H1 (cell line): ENCODE results near the gene MRPS5. TPM values are rescaled to one million over a fixed set of nuclear protein-coding genes. Genes with fewer than 3 reads are reported as not detected.

ENCODE experiments used
- CTCF ChIA-PET: fragments of 300-600 bp; sonication (Branson Sonifier 250); formaldehyde crosslinking; loops from one replicate; lab custom pipeline; 2021; ENCODE audit not compliant: partially characterized antibody; lab: Charles Lee
- POLR2A ChIA-PET: fragments of 300-600 bp; sonication (Branson Sonifier 250); formaldehyde crosslinking; loops from one replicate; lab custom pipeline; 2021; ENCODE audit warnings: inconsistent platforms; ENCODE audit not compliant: partially characterized antibody; lab: Charles Lee
- DNase-seq, 2 experiments: peaks; one replicate each; pipeline versions ENCODE4 v3.0.0 to v3.0.0-alpha.2; 2010 to 2022; ENCODE audit warnings: low spot score in 2 of 2, low read depth in 1 of 2, mixed read lengths in 1 of 2
- FAIRE-seq: peaks from 2 replicates; lab custom pipeline; 2011; peaks lifted over from hg19 to GRCh38; lab: Jason Lieb, UNC
- H2AFZ ChIP-seq: 2 replicates; pipeline ENCODE4 v1.8.1; 2012; ENCODE audit warnings: low read length, inconsistent platforms
- H2AK5ac ChIP-seq: 2 replicates; pipeline ENCODE4 v1.6.1; 2013; ENCODE audit warnings: low read depth, low read length
- H2BK120ac ChIP-seq: replicated peaks from 2 replicates; pipeline ENCODE3; 2013; ENCODE audit warnings: low read depth, low read length, inconsistent platforms
- H2BK12ac ChIP-seq: 2 replicates; pipeline ENCODE4 v1.6.1; 2013; ENCODE audit warnings: low read depth, low read length
- H2BK15ac ChIP-seq: 2 replicates; pipeline ENCODE4 v1.6.1; 2013; ENCODE audit warnings: low read length
- H2BK20ac ChIP-seq: 2 replicates; pipeline ENCODE4 v1.6.1; 2013; ENCODE audit warnings: low read length
- H2BK5ac ChIP-seq: 2 replicates; pipeline ENCODE4 v1.6.1; 2013; ENCODE audit warnings: low read depth, low read length
- H3K14ac ChIP-seq: 2 replicates; pipeline ENCODE4 v1.6.1; 2013; ENCODE audit warnings: inconsistent platforms; ENCODE audit not compliant: insufficient read length
- H3K18ac ChIP-seq: 2 replicates; pipeline ENCODE4 v1.6.1; 2013; ENCODE audit warnings: low read length; ENCODE audit errors: extremely low read depth
- H3K23ac ChIP-seq: 2 replicates; pipeline ENCODE4 v1.6.1; 2013; ENCODE audit warnings: inconsistent platforms; ENCODE audit not compliant: insufficient read length
- H3K23me2 ChIP-seq: 2 replicates; pipeline ENCODE4 v1.6.1; 2013; ENCODE audit warnings: low read depth, low read length
- H3K27ac ChIP-seq: 2 replicates; pipeline ENCODE4 v1.6.1; 2011; ENCODE audit warnings: low read depth, low read length, inconsistent platforms
- H3K27me3 ChIP-seq, 4 experiments: replicated peaks in 1 of 4; 1 replicate in 1 of 4; 2 replicates in 3 of 4; pipeline versions ENCODE4 v1.6.1 to v1.8.1; 2011 to 2013; ENCODE audit warnings: low read length in 3 of 4, mild to moderate bottlenecking in 3 of 4, inconsistent platforms in 2 of 4, mixed read lengths in 2 of 4, moderate library complexity in 1 of 4; ENCODE audit not compliant: control insufficient read depth in 3 of 4, insufficient read depth in 3 of 4; ENCODE audit errors: extremely low read depth in 1 of 4
- H3K36me3 ChIP-seq, 4 experiments: 2 replicates each; pipeline versions ENCODE4 v1.6.1 to v1.8.1; 2011 to 2013; ENCODE audit warnings: mild to moderate bottlenecking in 4 of 4, low read length in 3 of 4, moderate library complexity in 2 of 4, control low read depth in 1 of 4, inconsistent platforms in 1 of 4; ENCODE audit not compliant: insufficient read depth in 4 of 4, control insufficient read depth in 2 of 4
- H3K4ac ChIP-seq: replicated peaks from 2 replicates; pipeline ENCODE3; 2013; ENCODE audit warnings: low read length, low read depth, mixed read lengths, inconsistent platforms; ENCODE audit not compliant: insufficient read length
- H3K4me1 ChIP-seq, 4 experiments: replicated peaks in 1 of 4; 1 replicate in 1 of 4; 2 replicates in 3 of 4; pipeline versions ENCODE4 v1.6.1 to v1.8.1; 2011 to 2013; ENCODE audit warnings: low read length in 3 of 4, inconsistent platforms in 2 of 4, mixed read lengths in 1 of 4; ENCODE audit not compliant: insufficient read depth in 4 of 4, control insufficient read depth in 3 of 4
- H3K4me2 ChIP-seq, 2 experiments: 2 replicates each; pipeline versions ENCODE4 v1.6.1 to v1.8.1; 2011 to 2013; ENCODE audit warnings: low read depth in 2 of 2, low read length in 2 of 2, control low read depth in 1 of 2, inconsistent platforms in 1 of 2, mild to moderate bottlenecking in 1 of 2; ENCODE audit not compliant: insufficient read depth in 1 of 2
- H3K4me3 ChIP-seq, 4 experiments: fragments of 200-600, 300-600 bp in 1 of 4; sonication (generic), shearing (Covaris generic), sonication (Bioruptor Twin) in 1 of 4; 2 replicates each; pipeline versions ENCODE4 v1.5.1 to v1.8.1; 2011 to 2016; ENCODE audit warnings: low read length in 4 of 4, low read depth in 3 of 4, control low read depth in 2 of 4, inconsistent platforms in 2 of 4, mild to moderate bottlenecking in 2 of 4, mixed read lengths in 1 of 4, moderate library complexity in 1 of 4; ENCODE audit not compliant: insufficient read depth in 2 of 4; ENCODE audit errors: extremely low read depth in 1 of 4
- H3K56ac ChIP-seq: replicated peaks from 2 replicates; pipeline ENCODE3; 2013; ENCODE audit warnings: low read depth, mild to moderate bottlenecking, mixed read lengths, low read length, inconsistent platforms; ENCODE audit not compliant: insufficient read length
- H3K79me1 ChIP-seq: 2 replicates; pipeline ENCODE4 v1.6.1; 2013; ENCODE audit warnings: low read depth, low read length, control low read depth
- H3K79me2 ChIP-seq, 2 experiments: 2 replicates each; pipeline versions ENCODE4 v1.6.1 to v1.8.1; 2012 to 2013; ENCODE audit warnings: low read length in 2 of 2, mild to moderate bottlenecking in 2 of 2, inconsistent platforms in 1 of 2; ENCODE audit not compliant: insufficient read depth in 2 of 2, control insufficient read depth in 1 of 2
- H3K9ac ChIP-seq, 4 experiments: replicated peaks in 1 of 4; 1 replicate in 1 of 4; 2 replicates in 3 of 4; pipeline versions ENCODE4 v1.6.1 to v1.8.1; 2011 to 2013; ENCODE audit warnings: low read depth in 3 of 4, low read length in 3 of 4, control low read depth in 2 of 4, mild to moderate bottlenecking in 2 of 4, moderate library complexity in 2 of 4, inconsistent platforms in 1 of 4; ENCODE audit errors: extremely low read depth in 1 of 4
- H3K9me3 ChIP-seq, 2 experiments: 2 replicates each; pipeline versions ENCODE4 v1.6.1 to v1.8.1; 2012 to 2013; ENCODE audit warnings: mild to moderate bottlenecking in 2 of 2, moderate library complexity in 2 of 2, control low read depth in 1 of 2, inconsistent platforms in 1 of 2, low read depth in 1 of 2, low read length in 1 of 2, mixed read lengths in 1 of 2; ENCODE audit not compliant: insufficient read depth in 2 of 2
- H4K20me1 ChIP-seq, 2 experiments: replicated peaks in 1 of 2; 2 replicates each; pipeline versions ENCODE3 to v1.8.1; 2011 to 2013; ENCODE audit warnings: inconsistent platforms in 2 of 2, low read length in 2 of 2, mild to moderate bottlenecking in 1 of 2; ENCODE audit not compliant: insufficient read depth in 2 of 2, control insufficient read depth in 1 of 2
- H4K5ac ChIP-seq: 2 replicates; pipeline ENCODE4 v1.6.1; 2013; ENCODE audit warnings: low read length, low read depth, mixed read lengths, inconsistent platforms; ENCODE audit not compliant: insufficient read length
- H4K8ac ChIP-seq: 2 replicates; pipeline ENCODE4 v1.8.0; 2013; ENCODE audit warnings: mild to moderate bottlenecking, moderate library complexity, low read length, inconsistent platforms; ENCODE audit not compliant: insufficient read depth; ENCODE audit errors: extremely low read depth
- H4K91ac ChIP-seq: replicated peaks from 2 replicates; pipeline ENCODE3; 2013; ENCODE audit warnings: low read length, mixed read lengths, inconsistent platforms; ENCODE audit not compliant: insufficient read length
- ASH2L ChIP-seq: fragments of 200-600, 300-600 bp; sonication (generic); IDR thresholded peaks from one replicate; pipeline ENCODE4 v1.7.1; 2017; ENCODE audit warnings: low read length
- CBX5 ChIP-seq: fragments of 300-800, 300-1000 bp; sonication (generic); IDR thresholded peaks from 2 replicates; pipeline ENCODE4 v1.7.1; 2016; ENCODE audit warnings: antibody characterized with exemption, low read length, low read depth
- GTF2F1 ChIP-seq: IDR thresholded peaks from 2 replicates; pipeline ENCODE4 v1.6.1; 2012; ENCODE audit warnings: low read depth, low read length, improper control_type of control experiment, borderline replicate concordance
- HDAC2 ChIP-seq, 2 experiments: fragments of 300-600 bp in 1 of 2; sonication (generic) in 1 of 2; IDR thresholded peaks; 2 replicates each; pipeline ENCODE4 v1.6.1; 2011 to 2012; ENCODE audit warnings: low read depth in 2 of 2, low read length in 2 of 2, mild to moderate bottlenecking in 2 of 2, moderate library complexity in 2 of 2, borderline replicate concordance in 1 of 2, inconsistent platforms in 1 of 2
- KDM4A ChIP-seq: IDR thresholded peaks from one replicate; pipeline ENCODE4 v1.7.1; 2012; ENCODE audit warnings: low read depth, mild to moderate bottlenecking, moderate library complexity, low read length, inconsistent platforms; ENCODE audit not compliant: severe bottlenecking
- MAFK ChIP-seq: IDR thresholded peaks from 2 replicates; pipeline ENCODE4 v1.6.1; 2012; ENCODE audit warnings: low read depth, mild to moderate bottlenecking, improper control_type of control experiment, low read length
- RBBP5 ChIP-seq: IDR thresholded peaks from 2 replicates; pipeline ENCODE4 v1.7.1; 2012; ENCODE audit warnings: low read depth, mild to moderate bottlenecking, inconsistent platforms, low read length, moderate library complexity, borderline replicate concordance
- SAP30 ChIP-seq: fragments of 300-600 bp; sonication (generic); IDR thresholded peaks from 2 replicates; pipeline ENCODE4 v1.7.1; 2012; ENCODE audit warnings: low read length, moderate library complexity, mild to moderate bottlenecking, inconsistent platforms; ENCODE audit not compliant: insufficient read depth, insufficient replicate concordance
- SUZ12 ChIP-seq: fragments of 200-600 bp; sonication (generic); IDR thresholded peaks from 2 replicates; pipeline ENCODE4 v1.6.1; 2012; ENCODE audit warnings: mild to moderate bottlenecking, inconsistent platforms, low read length, moderate library complexity, mixed read lengths
- TAF1 ChIP-seq: IDR thresholded peaks from 2 replicates; pipeline ENCODE4 v1.6.1; 2011; ENCODE audit warnings: mild to moderate bottlenecking, low read depth, low read length
- TAF7 ChIP-seq: optimal IDR thresholded peaks from 2 replicates; pipeline ENCODE3; 2011; ENCODE audit warnings: low read depth, mild to moderate bottlenecking, inconsistent platforms, low read length, moderate library complexity, borderline replicate concordance
- ZNF274 ChIP-seq: IDR thresholded peaks from 2 replicates; pipeline ENCODE4 v1.7.0; 2012; ENCODE audit warnings: low read length, borderline replicate concordance; ENCODE audit errors: extremely low read depth
- WGBS, 2 experiments: shearing (Covaris generic) in 1 of 2; methylation state at CpG; one replicate each; pipeline versions ENCODE4 v1.1.6 to v1.1.7; 2013 to 2015; ENCODE audit warnings: low lambda C conversion rate in 2 of 2, mixed read lengths in 2 of 2, inconsistent platforms in 1 of 2, low coverage in 1 of 2, missing lambda C conversion rate in 1 of 2; ENCODE audit not compliant: insufficient replicate concordance in 2 of 2, insufficient coverage in 1 of 2, insufficient read length in 1 of 2; ENCODE audit errors: extremely low coverage in 1 of 2, missing lambda C conversion rate in 1 of 2; 5-methylcytosine and 5-hydroxymethylcytosine counted together
- polyA plus RNA-seq, 7 experiments: library from polyadenylated mRNA; depleted of rRNA in 3 of 7; stranded (reverse) in 5 of 7; unstranded in 2 of 7; fragments of >200 nt in 5 of 7; fragments of 200-250 nt in 2 of 7; gene quantifications; 1 replicate in 5 of 7; 2 replicates in 1 of 7; 4 replicates in 1 of 7; pipeline versions ENCODE4 v1.2.1 to v1.2.3, GENCODE V29; 2011 to 2013; ENCODE audit warnings: missing spikeins in 2 of 7, mixed read lengths in 2 of 7
- total RNA-seq: library from RNA; stranded (reverse); fragmentation: NEBNext Ultra II Directional; extraction: Animal tissue kit (Norgen Biotek cat#: 25700); gene quantifications from 2 replicates; pipeline ENCODE4 v1.2.1, GENCODE V29; 2021

The MRPS5 gene
- total and polyA plus RNA-seq, 2 of the 8 experiments (the other 6 are each of a cell fraction or from before 2014, with no cell fraction given), result 36.7 to 53.0 TPM

GRCh38 chr2:95047629-95048510, 73.7 kb downstream of the MRPS5 start:
- DNase-seq (no peak), FAIRE-seq (no peak)
- H4K5ac ChIP-seq, result no peak overlapping the region
- no peak overlapping the region for H2BK120ac ChIP-seq
- no peak overlapping the region for H2AFZ ChIP-seq
- H3K27ac ChIP-seq, result no peak overlapping the region
- no peak overlapping the region for H2BK5ac ChIP-seq
- no peak overlapping the region for H3K23ac ChIP-seq
- no peaks in the 10 kb centered on the region for H3K36me3 ChIP-seq
- no peak overlapping the region for H4K8ac ChIP-seq
- no peak overlapping the region for H3K4me2 ChIP-seq
- H3K79me1 ChIP-seq, result no peaks in the 10 kb centered on the region; the same call in 1 of the 2 replicates
- no peak overlapping the region for H2BK15ac ChIP-seq
- H3K79me2 ChIP-seq, result no peaks in the 10 kb centered on the region
- ChIA-PET CTCF (no interaction called here), POLR2A (no interaction called here)
- H3K4me1 ChIP-seq, result no peaks in the 10 kb centered on the region; a peak in 1 of 7 replicates
- no peaks in the 10 kb centered on the region for H4K20me1 ChIP-seq
- H3K4me3 ChIP-seq, result no peak overlapping the region
- no peaks in the 10 kb centered on the region for H3K27me3 ChIP-seq
- H3K4ac ChIP-seq, result no peak overlapping the region
- H3K56ac ChIP-seq, result no peak overlapping the region
- no peak overlapping the region for H3K14ac ChIP-seq
- H4K91ac ChIP-seq, result no peak overlapping the region
- H3K9ac ChIP-seq, result no peak overlapping the region
- no peak overlapping the region for H2BK20ac ChIP-seq
- peaks cover 79 to 94% of the 10 kb centered on the region in 2 experiments for H3K9me3 ChIP-seq
- H2BK12ac ChIP-seq, result no peak overlapping the region
- no peaks in the 10 kb centered on the region for H3K23me2 ChIP-seq
- WGBS, 2 experiments, result 78% methylated on average over 15 of the region's 17 CpGs; no CpG with 5 or more reads in 1 of the 2 experiments
- no peak overlapping the region for H2AK5ac ChIP-seq
- no peak overlapping the region for H3K18ac ChIP-seq
- TF ChIP-seq SUZ12 (no peak), KDM4A (no peak), ASH2L (no peak), RBBP5 (no peak), GTF2F1 (no peak), CBX5 (no peak), SAP30 (no peak), TAF7 (no peak), TAF1 (no peak), HDAC2 (IDR thresholded peaks at IDR 0.05; ENCODE audit: borderline replicate concordance in 1 of 2, low read depth in 2 of 2, low read length in 2 of 2) (no peak), ZNF274 (no peak), MAFK (no peak)
